HepG2 (cell line): Measurements from ENCODE around the gene HK3. TPM values are rescaled to one million over a fixed set of nuclear protein-coding genes. Genes with fewer than 3 reads are reported as not detected.
A peak's percentile ranks its signal among the peaks of the same experiment; 100 is the strongest.

Source experiments
- ATAC-seq: fragments of 200-7000 bp; cut with Tn5 transposase; 3 replicates; pipeline ENCODE4 v1.9.1; 2020; ENCODE audit warnings: mild to moderate bottlenecking, moderate library complexity
- BruUV-seq: library from RNA; stranded (reverse); fragments of 400-500 nt; replicated peaks from 2 replicates; lab custom pipeline; 2021; lab: Mats Ljungman, UMichigan
- CTCF ChIA-PET: fragments of 300-600 bp; formaldehyde crosslinking; extraction: SDS; loops from one replicate; lab custom pipeline; 2021; ENCODE audit warnings: low total read pairs, inconsistent platforms, low intra/inter-chr PET ratio; lab: Yijun Ruan, JAX
- POLR2A ChIA-PET: fragments of 350-600 bp; sonication (Branson Sonifier 250); formaldehyde crosslinking; loops from one replicate; lab custom pipeline; 2020; ENCODE audit warnings: antibody characterized with exemption, inconsistent platforms; lab: Yijun Ruan, JAX
- DNase-seq: peaks from one replicate; pipeline ENCODE4 v3.0.0-alpha.2; 2015; ENCODE audit warnings: low spot score
- FAIRE-seq: peaks from 3 replicates; lab custom pipeline; 2011; peaks lifted over from hg19 to GRCh38; lab: Jason Lieb, UNC
- H2AFZ ChIP-seq: one replicate; pipeline ENCODE4 v1.6.1; 2011; ENCODE audit warnings: low read length, inconsistent platforms
- H3K27ac ChIP-seq: fragments of 300-600 bp; 3 replicates; pipeline ENCODE4 v1.8.0; 2011; ENCODE audit warnings: mixed run types, mild to moderate bottlenecking, mixed read lengths, low read length, inconsistent platforms; ENCODE audit not compliant: insufficient read depth; ENCODE audit errors: extremely low read length
- H3K27me3 ChIP-seq, 2 experiments: fragments of 200-600 bp in 1 of 2; 2 replicates in 1 of 2; 3 replicates in 1 of 2; pipeline versions ENCODE4 v1.6.0 to v1.8.0; 2011; ENCODE audit warnings: low read length in 2 of 2, mild to moderate bottlenecking in 2 of 2, moderate library complexity in 2 of 2, inconsistent platforms in 1 of 2; ENCODE audit not compliant: insufficient read depth in 2 of 2, control insufficient read depth in 1 of 2
- H3K36me3 ChIP-seq, 2 experiments: fragments of 200-600 bp in 1 of 2; replicated peaks in 1 of 2; 2 replicates in 1 of 2; 3 replicates in 1 of 2; pipeline versions ENCODE4 v1.5.1 to v1.8.0; 2011; ENCODE audit warnings: low read length in 2 of 2, inconsistent platforms in 1 of 2; ENCODE audit not compliant: insufficient read depth in 2 of 2, control insufficient read depth in 1 of 2
- H3K4me1 ChIP-seq: 2 replicates; pipeline ENCODE4 v1.5.1; 2012; ENCODE audit warnings: low read length, inconsistent platforms; ENCODE audit not compliant: insufficient read depth
- H3K4me2 ChIP-seq: 2 replicates; pipeline ENCODE4 v1.6.0; 2011; ENCODE audit warnings: low read depth, low read length, inconsistent platforms
- H3K4me3 ChIP-seq, 3 experiments: fragments of 200-600 bp in 1 of 3; sonication (generic), shearing (Covaris generic) in 1 of 3; replicated peaks in 1 of 3; 2 replicates each; pipeline ENCODE4 v1.5.1; 2011 to 2016; ENCODE audit warnings: low read length in 3 of 3, inconsistent platforms in 2 of 3, low read depth in 2 of 3, mild to moderate bottlenecking in 2 of 3, control low read depth in 1 of 3, mixed read lengths in 1 of 3; ENCODE audit not compliant: insufficient read depth in 1 of 3
- H3K79me2 ChIP-seq: one replicate; pipeline ENCODE4 v1.6.1; 2011; ENCODE audit warnings: low read length, inconsistent platforms; ENCODE audit not compliant: insufficient read depth
- H3K9ac ChIP-seq: 2 replicates; pipeline ENCODE4 v1.6.0; 2011; ENCODE audit warnings: mild to moderate bottlenecking, low read depth, low read length, inconsistent platforms; ENCODE audit not compliant: insufficient read depth
- H3K9me3 ChIP-seq: 2 replicates; pipeline ENCODE4 v1.5.1; 2012; ENCODE audit warnings: mild to moderate bottlenecking, low read length
- H4K20me1 ChIP-seq: 2 replicates; pipeline ENCODE4 v1.6.0; 2011; ENCODE audit warnings: inconsistent platforms, mild to moderate bottlenecking, low read length, moderate library complexity; ENCODE audit not compliant: insufficient read depth
- RBM22 ChIP-seq: fragments of 200-400 bp; formaldehyde crosslinking; optimal IDR thresholded peaks from 2 replicates; pipeline ENCODE3; 2017; ENCODE audit warnings: mild to moderate bottlenecking, low read length, moderate library complexity
- ZNF136 ChIP-seq: sonication (generic); formaldehyde crosslinking; IDR thresholded peaks from 2 replicates; pipeline ENCODE4 v1.8.1; 2022; ENCODE audit warnings: low read depth, mild to moderate bottlenecking, moderate library complexity, missing genetic modification reagents
- ZNF775 ChIP-seq: sonication (generic); formaldehyde crosslinking; IDR thresholded peaks from 2 replicates; pipeline ENCODE4 v1.4.0; 2020; ENCODE audit warnings: missing genetic modification reagents, mild to moderate bottlenecking, moderate library complexity, borderline replicate concordance
- WGBS: methylation state at CpG from one replicate; pipeline ENCODE4 v1.1.6; 2017; ENCODE audit warnings: low lambda C conversion rate; 5-methylcytosine and 5-hydroxymethylcytosine counted together
- in situ Hi-C: cut with HindIII; loops from 2 replicates; pipeline ENCODE4 v1.10.0; 2017; ENCODE audit warnings: low pct_unique_long_range_greater_than_20kb; ENCODE audit not compliant: extremely low pct_ligation_motif_present
- intact Hi-C: fragments of 100-400 bp; cut with micrococcal nuclease; formaldehyde crosslinking; loops from one replicate; pipeline ENCODE4 v1.10.0; 2022; ENCODE audit not compliant: unreplicated experiment
- polyA plus RNA-seq, 8 experiments: library from polyadenylated mRNA; depleted of rRNA in 3 of 8; stranded (reverse) in 7 of 8; unstranded in 1 of 8; fragments of >200 nt; fragmentation: Illumina TruSeq in 4 of 8; extraction: Trizol in 4 of 8; gene quantifications; 2 replicates each; pipeline versions ENCODE4 v1.2.1 to v1.2.3, GENCODE V29; 2011 to 2016; ENCODE audit warnings: low read depth in 4 of 8, missing spikeins in 1 of 8, mixed read lengths in 1 of 8; ENCODE audit not compliant: insufficient read depth in 1 of 8
- total RNA-seq, 5 experiments: library from RNA; depleted of rRNA; stranded (reverse); fragments of >200 nt; fragmentation: Illumina TruSeq; extraction: Trizol; gene quantifications; 2 replicates each; pipeline ENCODE4 v1.2.3, GENCODE V29; 2016; ENCODE audit warnings: low read depth in 1 of 5
- TF ChIP-seq, protein P1 (sequence below): sonication (generic); formaldehyde crosslinking; IDR thresholded peaks from 2 replicates; pipeline ENCODE4 v1.4.0; 2020; ENCODE audit warnings: missing genetic modification reagents, borderline replicate concordance
- TF ChIP-seq, protein P2 (sequence below): sonication (generic); formaldehyde crosslinking; IDR thresholded peaks from 2 replicates; pipeline ENCODE4 v1.4.0; 2020; ENCODE audit warnings: missing genetic modification reagents

The HK3 gene
- total and polyA plus RNA-seq, 2 of the 13 experiments (the other 11 are each of a cell fraction or from before 2014, with no cell fraction given), result not detected

DNA sequence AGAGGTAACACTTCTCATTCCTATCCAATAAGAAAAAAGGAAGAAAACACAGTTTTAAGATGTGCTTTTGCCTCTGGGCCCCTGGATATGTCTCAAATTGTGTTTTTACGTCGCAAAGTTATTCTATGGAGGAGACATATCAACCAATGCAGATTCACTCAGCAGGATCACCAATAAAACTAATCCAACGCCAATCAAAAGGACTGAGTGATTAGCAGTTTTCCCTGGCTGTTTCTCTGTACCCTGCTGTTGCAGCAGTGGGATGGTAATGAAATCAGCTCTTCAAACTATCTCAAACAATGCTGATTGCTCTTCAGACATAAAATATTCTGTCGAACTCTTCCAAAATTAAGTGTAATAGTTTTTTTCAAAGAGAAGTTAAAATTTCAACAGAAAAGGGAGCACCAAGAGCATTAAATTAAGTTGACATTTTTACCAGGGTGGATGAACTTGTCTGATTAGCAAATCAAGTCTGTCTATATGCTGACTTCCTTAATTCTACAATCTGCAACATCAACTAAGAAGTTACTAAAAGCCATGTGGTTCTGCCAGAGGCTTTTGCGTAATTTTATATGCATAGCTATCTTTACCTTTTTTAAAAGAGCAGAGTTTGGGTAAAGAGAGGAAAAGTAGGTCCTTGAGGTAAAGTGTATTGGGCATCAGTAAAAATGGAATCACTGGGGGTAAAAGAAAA, 9.7 kb upstream of the HK3 start:
- Histone ChIP-seq H3K4me2 (no peak overlapping the region), H3K27me3 (no peaks in the 10 kb centered on the region), H4K20me1 (no peaks in the 10 kb centered on the region), H3K36me3 (peaks cover 27 to 53% of the 10 kb centered on the region in 2 experiments), H3K4me3 (no peak overlapping the region), H3K4me1 (peaks cover 9% of the 10 kb centered on the region), H3K27ac (no peak overlapping the region), H2AFZ (no peak overlapping the region), H3K9ac (no peak overlapping the region), H3K79me2 (no peaks in the 10 kb centered on the region), H3K9me3 (no peaks in the 10 kb centered on the region)
- intact Hi-C loops (no loop called here), in situ Hi-C loops (no loop called here)
- ChIA-PET CTCF (no interaction called here), POLR2A (no interaction called here)
- no TSS peak for BruUV-seq
- no peak for DNase-seq
- ATAC-seq, result no peak
- peak; percentile 17 for TF ChIP-seq RBM22
- TF ChIP-seq, protein P1, sequence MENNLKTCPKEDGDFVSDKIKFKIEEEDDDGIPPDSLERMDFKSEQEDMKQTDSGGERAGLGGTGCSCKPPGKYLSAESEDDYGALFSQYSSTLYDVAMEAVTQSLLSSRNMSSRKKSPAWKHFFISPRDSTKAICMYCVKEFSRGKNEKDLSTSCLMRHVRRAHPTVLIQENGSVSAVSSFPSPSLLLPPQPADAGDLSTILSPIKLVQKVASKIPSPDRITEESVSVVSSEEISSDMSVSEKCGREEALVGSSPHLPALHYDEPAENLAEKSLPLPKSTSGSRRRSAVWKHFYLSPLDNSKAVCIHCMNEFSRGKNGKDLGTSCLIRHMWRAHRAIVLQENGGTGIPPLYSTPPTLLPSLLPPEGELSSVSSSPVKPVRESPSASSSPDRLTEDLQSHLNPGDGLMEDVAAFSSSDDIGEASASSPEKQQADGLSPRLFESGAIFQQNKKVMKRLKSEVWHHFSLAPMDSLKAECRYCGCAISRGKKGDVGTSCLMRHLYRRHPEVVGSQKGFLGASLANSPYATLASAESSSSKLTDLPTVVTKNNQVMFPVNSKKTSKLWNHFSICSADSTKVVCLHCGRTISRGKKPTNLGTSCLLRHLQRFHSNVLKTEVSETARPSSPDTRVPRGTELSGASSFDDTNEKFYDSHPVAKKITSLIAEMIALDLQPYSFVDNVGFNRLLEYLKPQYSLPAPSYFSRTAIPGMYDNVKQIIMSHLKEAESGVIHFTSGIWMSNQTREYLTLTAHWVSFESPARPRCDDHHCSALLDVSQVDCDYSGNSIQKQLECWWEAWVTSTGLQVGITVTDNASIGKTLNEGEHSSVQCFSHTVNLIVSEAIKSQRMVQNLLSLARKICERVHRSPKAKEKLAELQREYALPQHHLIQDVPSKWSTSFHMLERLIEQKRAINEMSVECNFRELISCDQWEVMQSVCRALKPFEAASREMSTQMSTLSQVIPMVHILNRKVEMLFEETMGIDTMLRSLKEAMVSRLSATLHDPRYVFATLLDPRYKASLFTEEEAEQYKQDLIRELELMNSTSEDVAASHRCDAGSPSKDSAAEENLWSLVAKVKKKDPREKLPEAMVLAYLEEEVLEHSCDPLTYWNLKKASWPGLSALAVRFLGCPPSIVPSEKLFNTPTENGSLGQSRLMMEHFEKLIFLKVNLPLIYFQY, result no peak
- no peak for TF ChIP-seq ZNF136 (CRISPR knock-in tag)
- no peak for TF ChIP-seq ZNF775
- TF ChIP-seq, protein P2, sequence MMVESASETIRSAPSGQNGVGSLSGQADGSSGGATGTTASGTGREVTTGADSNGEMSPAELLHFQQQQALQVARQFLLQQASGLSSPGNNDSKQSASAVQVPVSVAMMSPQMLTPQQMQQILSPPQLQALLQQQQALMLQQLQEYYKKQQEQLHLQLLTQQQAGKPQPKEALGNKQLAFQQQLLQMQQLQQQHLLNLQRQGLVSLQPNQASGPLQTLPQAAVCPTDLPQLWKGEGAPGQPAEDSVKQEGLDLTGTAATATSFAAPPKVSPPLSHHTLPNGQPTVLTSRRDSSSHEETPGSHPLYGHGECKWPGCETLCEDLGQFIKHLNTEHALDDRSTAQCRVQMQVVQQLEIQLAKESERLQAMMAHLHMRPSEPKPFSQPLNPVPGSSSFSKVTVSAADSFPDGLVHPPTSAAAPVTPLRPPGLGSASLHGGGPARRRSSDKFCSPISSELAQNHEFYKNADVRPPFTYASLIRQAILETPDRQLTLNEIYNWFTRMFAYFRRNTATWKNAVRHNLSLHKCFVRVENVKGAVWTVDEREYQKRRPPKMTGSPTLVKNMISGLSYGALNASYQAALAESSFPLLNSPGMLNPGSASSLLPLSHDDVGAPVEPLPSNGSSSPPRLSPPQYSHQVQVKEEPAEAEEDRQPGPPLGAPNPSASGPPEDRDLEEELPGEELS (CRISPR knock-in tag), result no peak
- no peak for FAIRE-seq
- WGBS, result 100% methylated on average over 5 of the region's 5 CpGs
